HEK293T (cell line): ENCODE measurements around the gene KIAA1328.

Experiments used
- ARNT ChIP-seq: fragments of 450-650 bp; IDR thresholded peaks from 2 replicates; pipeline ENCODE4 v1.6.1; 2017; ENCODE audit warnings: mild to moderate bottlenecking
- BHLHE40 ChIP-seq: fragments of 450-650 bp; IDR thresholded peaks from 2 replicates; pipeline ENCODE4 v1.6.1; 2016; ENCODE audit warnings: mild to moderate bottlenecking, moderate library complexity, borderline replicate concordance
- ELF4 ChIP-seq: fragments of 450-650 bp; IDR thresholded peaks from 2 replicates; pipeline ENCODE4 v1.6.1; 2017; ENCODE audit warnings: antibody characterized with exemption
- FOXA1 ChIP-seq: fragments of 450-650 bp; IDR thresholded peaks from 2 replicates; pipeline ENCODE4 v1.6.1; 2016; ENCODE audit warnings: mild to moderate bottlenecking
- FOXK2 ChIP-seq: fragments of 450-650 bp; IDR thresholded peaks from 2 replicates; pipeline ENCODE4 v1.6.1; 2016; ENCODE audit warnings: mild to moderate bottlenecking
- FOXM1 ChIP-seq: fragments of 450-650 bp; IDR thresholded peaks from 2 replicates; pipeline ENCODE4 v1.6.1; 2017; ENCODE audit warnings: mild to moderate bottlenecking, borderline replicate concordance
- HDGF ChIP-seq: fragments of 450-650 bp; IDR thresholded peaks from 2 replicates; pipeline ENCODE4 v1.6.1; 2017; ENCODE audit warnings: antibody characterized with exemption, borderline replicate concordance
- L3MBTL2 ChIP-seq: fragments of 450-650 bp; conservative IDR thresholded peaks from 2 replicates; pipeline ENCODE4 v1.6.1; 2016; ENCODE audit warnings: mild to moderate bottlenecking
- NFRKB ChIP-seq: fragments of 450-650 bp; IDR thresholded peaks from 2 replicates; pipeline ENCODE4 v1.6.1; 2016; ENCODE audit warnings: mild to moderate bottlenecking, moderate library complexity
- PKNOX1 ChIP-seq: fragments of 450-650 bp; IDR thresholded peaks from 2 replicates; pipeline ENCODE4 v1.6.1; 2016
- SP1 ChIP-seq: fragments of 450-650 bp; IDR thresholded peaks from 2 replicates; pipeline ENCODE4 v1.6.1; 2017
- SUZ12 ChIP-seq: fragments of 450-650 bp; IDR thresholded peaks from 2 replicates; pipeline ENCODE4 v1.6.1; 2016; ENCODE audit warnings: mild to moderate bottlenecking
- TARDBP ChIP-seq: fragments of 450-650 bp; IDR thresholded peaks from 2 replicates; pipeline ENCODE4 v1.6.1; 2016
- ZNF384 ChIP-seq: fragments of 450-650 bp; IDR thresholded peaks from 2 replicates; pipeline ENCODE4 v1.6.1; 2016

DNA sequence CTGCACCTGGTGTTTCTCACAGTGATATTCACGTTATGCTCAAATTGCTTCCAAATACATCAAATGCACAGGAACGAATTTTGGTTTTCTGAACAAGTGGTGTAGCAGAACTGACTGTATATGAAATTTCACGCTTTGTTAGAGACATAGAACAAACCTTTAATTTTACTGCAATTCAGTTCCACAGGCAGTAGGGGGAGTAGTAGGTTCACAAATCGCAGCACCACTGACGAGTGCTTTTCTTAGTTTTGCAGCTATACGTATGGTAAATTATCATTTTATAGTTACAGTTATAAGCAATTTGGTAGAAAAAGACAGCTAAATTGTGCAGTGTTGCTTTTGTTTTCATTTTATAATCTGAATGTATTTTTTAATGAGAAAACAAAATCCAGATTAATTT is 113.3 kb downstream of the KIAA1328 start:
- TF ChIP-seq FOXM1 (no peak), FOXA1 (no peak), ZNF384 (no peak), ELF4 (no peak), SP1 (no peak), BHLHE40 (no peak), FOXK2 (no peak), SUZ12 (no peak), HDGF (no peak), NFRKB (no peak), PKNOX1 (no peak), ARNT (no peak), TARDBP (no peak), L3MBTL2 (no peak)
